Mammary epithelial cell (primary cell): ENCODE measurements around the gene LTBP2.

Experiments used
- CTCF ChIP-seq, 2 donors: IDR thresholded peaks in 1 of 2; conservative IDR thresholded peaks in 1 of 2; 2 replicates each; pipeline ENCODE4 v1.5.1; 2011 to 2012; ENCODE audit warnings: inconsistent platforms in 2 of 2, low read length in 2 of 2, mild to moderate bottlenecking in 2 of 2, control low read depth in 1 of 2, low read depth in 1 of 2; ENCODE audit not compliant: insufficient read depth in 1 of 2; ENCODE audit errors: extremely low read depth in 1 of 2
- EZH2 ChIP-seq: IDR thresholded peaks from 2 replicates; pipeline ENCODE4 v1.6.1; 2012; ENCODE audit warnings: low read length, inconsistent platforms, borderline replicate concordance

- TF ChIP-seq CTCF (conservative IDR thresholded peaks at IDR 0.05 in 1 of 2, IDR thresholded peaks at IDR 0.05 in 1 of 2; ENCODE audit: extremely low read depth in 1 of 2, insufficient read depth in 1 of 2, low read depth in 1 of 2, low read length in 2 of 2) (no peak), EZH2 (no peak)
These were observed 39.1 kb upstream of the LTBP2 start for GRCh38 chr14:74650927-74651686.
